ENCODE results near the gene HPS3. TPM values are rescaled to one million over a fixed set of nuclear protein-coding genes. Genes with fewer than 3 reads are reported as not detected.

Gene HPS3
- total and polyA plus RNA-seq, 2 of the 4 experiments (the other 2 are of a cell fraction) = 15.2 to 24.2 TPM

- peaks cover 6% of the 10 kb centered on the region for H3K4me1 ChIP-seq (ENCODE audit: control insufficient read depth, insufficient read depth, low read length)
- no peaks in the 10 kb centered on the region for H3K27me3 ChIP-seq (ENCODE audit: control insufficient read depth, insufficient read depth, low read length)
- ATAC-seq (ENCODE audit: low read depth) (peak; percentile 57), DNase-seq (peak; percentile 63)
- no peak overlapping the region for H3K56ac ChIP-seq (ENCODE audit: extremely low read depth, insufficient read depth, low read length)
- no peak overlapping the region for H3K9ac ChIP-seq (ENCODE audit: low read depth, low read length)
- peak overlapping the region; percentile 2; the same call in 1 of the 2 replicates for H2BK20ac ChIP-seq (ENCODE audit: low read depth, low read length)
- no peaks in the 10 kb centered on the region for H3K79me1 ChIP-seq (ENCODE audit: low read depth in 1 of 2, low read length in 2 of 2)
- H2BK15ac ChIP-seq (ENCODE audit: low read depth, low read length) = no peak overlapping the region
- BruUV-seq (replicated peaks) = no TSS peak
- no peaks in the 10 kb centered on the region for H3K36me3 ChIP-seq (ENCODE audit: control insufficient read depth, insufficient read depth, low read length)
- no peak overlapping the region for H3K14ac ChIP-seq (replicated peaks; ENCODE audit: low read depth, low read length)
- in situ Hi-C loops (cut with MboI; ENCODE audit: low sequenced_read_pairs) = no loop called here
- H2BK5ac ChIP-seq (ENCODE audit: low read depth, low read length, poor library complexity, severe bottlenecking) = peak overlapping the region; percentile 38
- H2AK5ac ChIP-seq (ENCODE audit: low read depth, low read length) = peak overlapping the region; percentile 73
- 0 out of 2 replicates have a peak overlapping the region, but pooled peaks have one; percentile 0 for H3K23ac ChIP-seq (ENCODE audit: low read depth, low read length)
- WGBS, 2 experiments (ENCODE audit: extremely low coverage in 2 of 2, insufficient read length in 1 of 2) = 0% methylated on average over 2 of the region's 7 CpGs; no CpG with 5 or more reads in 1 of the 2 experiments
- H3K9me1 ChIP-seq (ENCODE audit: insufficient read depth, low read length) = 0 out of 2 replicates have a peak, but pooled peaks cover 2% of the 10 kb centered on the region
- H3K4me2 ChIP-seq (ENCODE audit: low read depth, low read length) = peak overlapping the region; percentile 72; the same call in 1 of the 2 replicates
- no peak overlapping the region for H3K27ac ChIP-seq (ENCODE audit: insufficient read depth, low read length)
- no peaks in the 10 kb centered on the region for H3K9me3 ChIP-seq (ENCODE audit: control insufficient read depth, insufficient read depth, low read length)
- H2BK120ac ChIP-seq (ENCODE audit: low read depth, low read length) = no peak overlapping the region; the same call in 1 of the 2 replicates
- ChIA-PET CTCF (no interaction called here), POLR2A (ENCODE audit: unreplicated experiment) (no interaction called here)
- H3K18ac ChIP-seq (ENCODE audit: low read depth, low read length) = no peak overlapping the region; the same call in 1 of the 2 replicates
- peak overlapping the region; percentile 1; the same call in 1 of the 2 replicates for H3K4ac ChIP-seq (ENCODE audit: low read depth, low read length)
- intact Hi-C loops (cut with micrococcal nuclease) = no loop called here
- H2AFZ ChIP-seq (replicated peaks; ENCODE audit: low read length, poor library complexity) = peak overlapping the region; percentile 27
- no peak for TF ChIP-seq FOS (IDR thresholded peaks at IDR 0.05; ENCODE audit: low read depth, low read length)
- no peak for TF ChIP-seq CHD1 (IDR thresholded peaks at IDR 0.05; ENCODE audit: low read depth, low read length)
- TF ChIP-seq MAFK (IDR thresholded peaks at IDR 0.05; ENCODE audit: low read depth, low read length) = no peak
- no peak for TF ChIP-seq CTCF (conservative IDR thresholded peaks at IDR 0.05; ENCODE audit: low read depth, low read length)
- TF ChIP-seq POLR2A (IDR thresholded peaks at IDR 0.05; ENCODE audit: low read depth, low read length) = no peak
- TF ChIP-seq MAZ (IDR thresholded peaks at IDR 0.05; ENCODE audit: borderline replicate concordance, low read depth, low read length) = no peak
- no peak for TF ChIP-seq SMC3 (IDR thresholded peaks at IDR 0.05; ENCODE audit: low read depth, low read length)
- TF ChIP-seq USF2 (IDR thresholded peaks at IDR 0.05; ENCODE audit: low read depth, low read length) = no peak
- TF ChIP-seq BHLHE40 (IDR thresholded peaks at IDR 0.05; ENCODE audit: low read depth, low read length) = no peak
- no peak for TF ChIP-seq RCOR1 (IDR thresholded peaks at IDR 0.05; ENCODE audit: insufficient replicate concordance, low read length)
- TF ChIP-seq RAD21 (IDR thresholded peaks at IDR 0.05; ENCODE audit: low read length) = no peak
- no peak for TF ChIP-seq MXI1 (IDR thresholded peaks at IDR 0.05; ENCODE audit: borderline replicate concordance, low read depth, low read length)
- no peak for TF ChIP-seq ELK1 (IDR thresholded peaks at IDR 0.05; ENCODE audit: borderline replicate concordance, low read depth, low read length)
- no peak for TF ChIP-seq CEBPB (IDR thresholded peaks at IDR 0.05; ENCODE audit: low read depth, low read length)
- TF ChIP-seq NFE2L2 (IDR thresholded peaks at IDR 0.05; ENCODE audit: low read depth, low read length) = no peak
- no peak for TF ChIP-seq RFX5 (IDR thresholded peaks at IDR 0.05; ENCODE audit: low read depth, low read length)
- H4K5ac ChIP-seq (ENCODE audit: low read depth, low read length) = peak overlapping the region; percentile 9; the same call in 1 of the 2 replicates
- no peaks in the 10 kb centered on the region for H4K20me1 ChIP-seq (ENCODE audit: insufficient read depth, low read length)
- H4K91ac ChIP-seq (ENCODE audit: insufficient read depth, low read depth, low read length) = no peak overlapping the region
- peak overlapping the region in 1 of 2 experiments; percentile 31; a peak in 2 of 4 replicates for H4K8ac ChIP-seq (ENCODE audit: low read depth in 2 of 2, low read length in 2 of 2)
- H2AK9ac ChIP-seq (replicated peaks; ENCODE audit: low read depth, low read length, poor library complexity) = no peak overlapping the region
- H3K4me3 ChIP-seq (ENCODE audit: insufficient read depth, low read depth, low read length) = no peak overlapping the region
- dilution Hi-C loops (cut with HindIII; ENCODE audit: low sequenced_read_pairs, unreplicated experiment) = no loop called here
Observed at GRCh38 chr3:149198611-149199010, 69.2 kb downstream of the HPS3 start.

Measured in IMR-90 (cell line).